GM19025 (cell line): Measurements from ENCODE around the gene DIAPH2.

Experiments used
- ATAC-seq: cut with Tn5 transposase; IDR thresholded peaks from one replicate; pipeline ENCODE4 v1.9.1; 2021; ENCODE audit warnings: mild to moderate bottlenecking, low read depth, moderate library complexity; ENCODE audit not compliant: unreplicated experiment

Gene DIAPH2

GRCh38 chrX:96919672-96920071 lies 235.0 kb downstream of the DIAPH2 start:
- no peak for ATAC-seq

DNA sequence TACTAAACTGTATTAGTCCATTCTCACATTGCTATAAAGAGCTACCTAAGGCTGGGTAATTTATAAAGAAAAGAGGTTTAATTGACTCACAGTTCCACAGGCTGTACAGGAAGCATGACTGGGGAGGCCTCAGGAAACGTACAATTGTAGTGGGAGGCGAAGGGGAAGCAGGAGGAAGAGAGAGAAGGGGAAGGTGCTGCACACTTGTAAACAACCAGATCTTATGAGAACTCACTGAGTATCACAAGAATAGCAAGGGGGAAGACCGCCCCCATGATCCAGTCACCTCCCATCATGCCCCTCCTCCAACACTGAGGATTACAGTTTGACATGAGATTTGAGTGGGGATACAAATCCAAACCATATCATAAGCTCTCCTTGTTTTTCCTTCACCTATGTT lies 239.9 kb downstream of the DIAPH2 start:
- ATAC-seq = no peak

DNA sequence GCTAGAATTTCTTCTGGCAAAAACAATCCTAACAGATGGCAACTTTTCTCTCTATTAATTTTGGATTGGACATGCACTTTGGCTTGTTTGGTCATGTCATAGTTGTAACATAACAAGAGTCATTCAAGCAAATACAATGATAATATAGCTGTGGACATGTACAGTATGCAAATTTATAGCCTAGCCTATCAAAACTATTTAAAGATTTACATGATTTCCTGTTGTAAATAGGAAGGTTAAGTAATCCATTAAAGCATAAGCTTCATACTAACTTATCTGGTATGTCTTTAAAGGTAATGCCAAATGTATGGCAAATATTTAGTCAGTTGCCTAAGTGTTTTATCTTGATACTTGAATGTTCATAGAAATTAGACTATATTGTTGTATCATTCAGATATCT lies 244.4 kb downstream of the DIAPH2 start:
- no peak for ATAC-seq

DNA sequence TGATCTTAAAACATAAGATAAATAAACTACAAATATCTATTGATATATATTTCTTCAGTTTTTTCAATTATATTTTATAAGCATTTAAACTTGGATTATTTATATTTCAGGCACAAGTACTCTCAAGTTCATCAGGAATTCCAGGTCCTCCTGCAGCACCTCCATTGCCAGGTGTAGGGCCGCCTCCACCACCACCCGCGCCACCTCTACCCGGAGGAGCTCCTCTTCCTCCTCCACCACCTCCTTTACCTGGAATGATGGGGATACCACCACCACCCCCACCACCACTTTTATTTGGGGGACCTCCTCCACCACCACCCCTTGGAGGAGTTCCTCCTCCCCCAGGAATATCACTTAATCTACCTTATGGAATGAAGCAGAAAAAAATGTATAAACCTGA lies 273.1 kb downstream of the DIAPH2 start:
- ATAC-seq = no peak

- ATAC-seq = no peak
Measured at GRCh38 chrX:96971812-96972211, 287.2 kb downstream of the DIAPH2 start.

GRCh38 chrX:96978906-96979305 lies 294.3 kb downstream of the DIAPH2 start:
- ATAC-seq = no peak

DNA sequence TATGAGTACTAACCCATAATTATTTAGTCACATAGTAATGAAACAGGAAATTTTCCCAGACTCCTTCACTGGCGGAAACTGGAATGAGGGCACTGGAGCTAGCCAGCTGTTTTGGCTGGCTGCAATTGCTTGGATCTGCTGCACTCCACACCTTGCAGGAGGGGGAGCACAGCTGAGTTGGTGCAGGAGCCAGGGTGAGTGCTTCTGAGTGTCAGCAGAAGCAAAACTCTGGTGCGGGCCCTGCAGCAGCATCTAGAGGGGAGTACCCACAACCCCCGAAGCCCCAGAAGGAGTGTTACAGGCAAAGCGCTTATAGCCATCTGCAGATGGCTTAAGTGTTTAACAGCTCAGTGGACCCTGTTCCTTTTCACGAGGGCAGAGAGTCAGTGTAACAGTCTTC lies 295.1 kb downstream of the DIAPH2 start:
- no peak for ATAC-seq

DNA sequence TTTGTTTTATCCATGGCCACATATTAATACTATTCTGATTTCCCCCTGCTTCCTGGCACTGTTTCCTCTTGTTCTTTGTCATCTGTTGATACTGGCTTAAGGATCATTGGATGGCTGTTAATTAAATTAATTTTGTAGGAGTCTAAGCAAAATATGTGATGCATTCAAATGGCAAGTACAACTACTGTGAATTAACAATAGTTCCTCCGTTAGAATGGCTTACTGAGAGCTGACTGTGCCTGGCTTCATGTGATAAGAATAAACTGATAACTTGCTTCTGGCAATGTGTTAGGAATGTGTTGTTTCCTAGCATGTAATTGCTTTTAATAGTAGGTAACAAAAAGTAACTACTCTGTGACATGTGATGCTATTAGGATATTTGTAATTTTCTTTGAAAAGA lies 297.5 kb downstream of the DIAPH2 start:
- ATAC-seq = no peak

DNA sequence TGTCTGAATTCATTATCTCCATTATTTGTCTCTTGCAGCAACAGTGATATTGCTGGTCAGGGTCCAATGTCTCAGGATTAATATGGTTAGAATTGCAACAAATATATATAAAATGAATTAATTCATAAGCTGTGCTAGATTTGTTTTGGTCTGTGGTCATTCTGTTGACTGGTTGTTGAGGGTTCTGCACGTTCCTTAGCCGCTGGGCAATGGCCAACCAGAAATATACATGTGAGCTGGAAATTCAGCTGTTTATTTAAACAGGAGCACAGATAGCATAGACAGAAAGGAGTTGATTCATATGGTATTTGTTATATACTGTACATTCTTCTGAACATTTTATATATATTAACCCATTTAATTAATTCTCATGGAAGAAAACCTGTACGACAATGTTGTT lies 299.9 kb downstream of the DIAPH2 start:
- no peak for ATAC-seq

- no peak for ATAC-seq
Measured at GRCh38 chrX:96985046-96985445, 300.4 kb downstream of the DIAPH2 start.

- ATAC-seq = no peak
Measured at GRCh38 chrX:96987228-96987627, 302.6 kb downstream of the DIAPH2 start.

GRCh38 chrX:96989830-96990571 lies 305.4 kb downstream of the DIAPH2 start:
- no peak for ATAC-seq

GRCh38 chrX:96994093-96994492 lies 309.5 kb downstream of the DIAPH2 start:
- ATAC-seq = no peak

DNA sequence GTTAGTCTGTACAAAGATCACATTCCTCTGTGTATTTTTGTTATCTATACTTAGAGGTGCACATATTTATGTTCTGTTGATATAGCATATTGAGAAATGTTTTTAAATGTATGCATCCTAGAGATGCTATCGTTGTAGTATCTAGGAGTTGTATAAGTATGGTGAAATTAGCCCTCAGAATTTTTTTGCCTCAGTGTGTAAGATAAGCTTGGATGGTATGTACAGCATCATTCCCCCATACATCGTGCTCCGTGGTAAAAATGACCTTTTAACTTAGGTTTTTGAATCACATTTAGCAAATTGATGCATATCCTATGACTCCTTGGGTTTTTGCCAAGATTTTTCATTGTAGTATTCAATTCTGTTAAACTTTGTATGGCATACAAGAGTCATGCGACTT lies 312.6 kb downstream of the DIAPH2 start:
- ATAC-seq = no peak

GRCh38 chrX:97000682-97001368 lies 316.2 kb downstream of the DIAPH2 start:
- ATAC-seq = no peak

GRCh38 chrX:97006167-97006566 lies 321.5 kb downstream of the DIAPH2 start:
- no peak for ATAC-seq

DNA sequence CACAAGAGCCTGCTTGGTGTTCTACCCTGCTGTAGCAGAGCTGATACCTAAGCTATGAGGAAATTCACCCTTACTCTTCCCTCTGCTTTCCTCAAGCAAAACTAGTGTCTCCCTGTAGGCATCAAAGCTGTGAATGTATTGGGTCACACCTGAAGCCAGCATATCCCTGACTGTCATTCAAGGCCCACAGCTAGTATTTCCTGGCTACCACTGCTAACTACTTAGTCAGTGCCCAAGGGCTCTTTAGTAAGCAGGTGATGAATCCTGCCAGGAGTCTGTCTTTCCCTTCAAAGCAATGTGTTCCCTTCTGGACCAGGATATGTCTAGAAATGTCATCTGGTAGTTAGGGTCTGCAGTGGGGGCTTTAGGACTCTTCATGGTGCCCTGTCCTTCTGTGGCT lies 324.7 kb downstream of the DIAPH2 start:
- ATAC-seq = no peak

DNA sequence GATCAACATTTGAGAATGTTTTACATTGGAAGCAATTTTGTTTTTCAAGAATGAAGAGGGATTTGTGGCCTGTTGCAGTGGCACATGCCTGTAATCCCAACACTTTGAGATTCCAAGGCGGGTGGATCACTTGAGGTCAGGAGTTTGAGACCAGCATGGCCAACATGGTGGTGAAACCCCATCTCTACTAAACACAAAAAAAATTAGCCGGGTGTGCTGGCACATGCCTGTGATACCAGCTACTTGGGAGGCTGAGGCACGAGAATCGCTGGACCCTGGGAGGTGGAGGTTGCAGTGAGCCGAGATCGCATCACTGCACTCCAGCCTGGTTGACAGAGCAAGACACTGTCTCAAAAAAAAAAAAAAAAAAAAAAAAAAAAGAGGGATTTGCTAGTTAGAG lies 326.9 kb downstream of the DIAPH2 start:
- no peak for ATAC-seq

DNA sequence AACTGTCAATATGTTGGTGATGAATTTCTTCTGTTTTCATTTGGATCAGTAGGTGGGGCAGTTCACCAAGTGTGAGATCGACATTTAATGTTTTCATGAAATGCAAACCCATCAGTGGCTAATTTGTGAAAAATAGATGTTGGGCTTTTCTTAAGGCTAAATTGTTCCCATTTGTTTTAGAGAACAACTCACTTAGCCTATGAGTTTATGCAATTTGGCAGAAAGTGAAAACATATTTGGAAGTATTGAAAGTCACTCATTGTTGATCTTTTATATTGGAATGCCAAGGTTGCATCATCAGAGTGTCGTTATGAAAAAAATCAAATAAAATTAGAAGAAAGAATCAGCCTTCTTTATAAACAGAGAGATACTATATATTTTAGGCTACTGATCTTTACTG lies 331.5 kb downstream of the DIAPH2 start:
- ATAC-seq = no peak

GRCh38 chrX:97021680-97022079 lies 337.0 kb downstream of the DIAPH2 start:
- no peak for ATAC-seq

GRCh38 chrX:97026406-97026805 lies 341.8 kb downstream of the DIAPH2 start:
- ATAC-seq = no peak

GRCh38 chrX:97027384-97027922 lies 342.8 kb downstream of the DIAPH2 start:
- ATAC-seq = no peak
